Prostate gland (tissue), 2 donors: ENCODE measurements around the gene DAAM1.

Source experiments
- CTCF ChIP-seq, 4 experiments: fragments of 200-600 bp in 2 of 4; fragments of 450-650 bp in 2 of 4; sonication (generic) in 2 of 4; IDR thresholded peaks; 1 replicate in 3 of 4; 2 replicates in 1 of 4; pipeline ENCODE4 v1.5.1; 2016 to 2019; ENCODE audit warnings: antibody characterized with exemption in 4 of 4, mild to moderate bottlenecking in 2 of 4, moderate library complexity in 2 of 4
- POLR2AphosphoS5 ChIP-seq: sonication (generic); formaldehyde crosslinking; IDR thresholded peaks from one replicate; pipeline ENCODE4 v1.6.1; 2017; ENCODE audit warnings: antibody characterized with exemption

GRCh38 chr14:59358784-59359183 lies 170.3 kb downstream of the DAAM1 start:
- TF ChIP-seq CTCF (IDR thresholded peaks at IDR 0.05) = no peak
- TF ChIP-seq POLR2AphosphoS5 = no peak
